Trophoblast cell (in vitro differentiated cells and primary cell): ENCODE measurements around the gene TRPM5.

Experiments used
- DNase-seq, 2 donors: peaks; one replicate each; pipeline ENCODE4 v3.0.0-alpha.2; 2016
- H2AFZ ChIP-seq: 2 replicates; pipeline ENCODE4 v1.6.1; 2013; ENCODE audit warnings: low read length, moderate library complexity, mild to moderate bottlenecking; ENCODE audit not compliant: insufficient read depth, poor library complexity
- H2AK5ac ChIP-seq: 2 replicates; pipeline ENCODE4 v1.6.1; 2013; ENCODE audit warnings: mild to moderate bottlenecking, low read length
- H2BK120ac ChIP-seq: 2 replicates; pipeline ENCODE4 v1.6.1; 2013; ENCODE audit warnings: low read length, mild to moderate bottlenecking, moderate library complexity; ENCODE audit not compliant: insufficient read depth, poor library complexity
- H2BK12ac ChIP-seq: 2 replicates; pipeline ENCODE4 v1.6.1; 2013; ENCODE audit warnings: mild to moderate bottlenecking, low read length, moderate library complexity
- H2BK5ac ChIP-seq: 2 replicates; pipeline ENCODE4 v1.6.1; 2013; ENCODE audit warnings: low read length, low read depth, moderate library complexity, mild to moderate bottlenecking; ENCODE audit not compliant: poor library complexity
- H3K14ac ChIP-seq: 2 replicates; pipeline ENCODE4 v1.6.1; 2013; ENCODE audit warnings: mild to moderate bottlenecking, low read length
- H3K18ac ChIP-seq: 2 replicates; pipeline ENCODE4 v1.6.1; 2013; ENCODE audit warnings: mild to moderate bottlenecking, low read length
- H3K23ac ChIP-seq: 2 replicates; pipeline ENCODE4 v1.6.1; 2013; ENCODE audit warnings: low read length
- H3K27ac ChIP-seq: 2 replicates; pipeline ENCODE4 v1.5.1; 2013; ENCODE audit warnings: low read depth, mild to moderate bottlenecking, inconsistent platforms, low read length, moderate library complexity
- H3K27me3 ChIP-seq: 2 replicates; pipeline ENCODE4 v1.6.1; 2013; ENCODE audit warnings: inconsistent platforms, mild to moderate bottlenecking, low read length, moderate library complexity; ENCODE audit not compliant: insufficient read depth
- H3K36me3 ChIP-seq, 2 experiments: 1 replicate in 1 of 2; 2 replicates in 1 of 2; pipeline ENCODE4 v1.6.1; 2013; ENCODE audit warnings: low read length in 2 of 2, mild to moderate bottlenecking in 2 of 2, moderate library complexity in 1 of 2; ENCODE audit not compliant: insufficient read depth in 2 of 2, control insufficient read depth in 1 of 2
- H3K4ac ChIP-seq: 2 replicates; pipeline ENCODE4 v1.6.1; 2013; ENCODE audit warnings: low read depth, mild to moderate bottlenecking, low read length, moderate library complexity
- H3K4me1 ChIP-seq, 2 experiments: 1 replicate in 1 of 2; 2 replicates in 1 of 2; pipeline ENCODE4 v1.6.1; 2013; ENCODE audit warnings: low read length in 2 of 2, mild to moderate bottlenecking in 2 of 2, moderate library complexity in 1 of 2; ENCODE audit not compliant: insufficient read depth in 2 of 2, control insufficient read depth in 1 of 2
- H3K4me2 ChIP-seq: 2 replicates; pipeline ENCODE4 v1.6.1; 2013; ENCODE audit warnings: inconsistent platforms, mild to moderate bottlenecking, low read length, moderate library complexity
- H3K4me3 ChIP-seq: 2 replicates; pipeline ENCODE4 v1.5.1; 2013; ENCODE audit warnings: mild to moderate bottlenecking, low read depth, low read length, inconsistent platforms
- H3K79me1 ChIP-seq: one replicate; pipeline ENCODE4 v1.6.1; 2013; ENCODE audit warnings: low read length
- H3K79me2 ChIP-seq: 2 replicates; pipeline ENCODE4 v1.6.1; 2013; ENCODE audit warnings: low read length, mild to moderate bottlenecking; ENCODE audit not compliant: control insufficient read depth, insufficient read depth, poor library complexity
- H3K9ac ChIP-seq: 2 replicates; pipeline ENCODE4 v1.6.1; 2013; ENCODE audit warnings: mild to moderate bottlenecking, low read length
- H3K9me3 ChIP-seq: 2 replicates; pipeline ENCODE4 v1.6.1; 2013; ENCODE audit warnings: low read depth, mild to moderate bottlenecking, control low read depth, inconsistent platforms, low read length; ENCODE audit not compliant: insufficient read depth
- H4K12ac ChIP-seq: 2 replicates; pipeline ENCODE4 v1.6.1; 2013; ENCODE audit warnings: low read depth, mild to moderate bottlenecking, low read length, moderate library complexity
- H4K8ac ChIP-seq: 2 replicates; pipeline ENCODE4 v1.6.1; 2013; ENCODE audit warnings: low read depth, mild to moderate bottlenecking, low read length, moderate library complexity
- H4K91ac ChIP-seq: one replicate; pipeline ENCODE4 v1.6.1; 2013; ENCODE audit warnings: low read depth, mild to moderate bottlenecking, low read length, moderate library complexity
- WGBS: extraction: QIAGEN DNeasy Blood & Tissue Kit; methylation state at CpG from one replicate; pipeline ENCODE4 v1.1.7; 2013; ENCODE audit warnings: missing lambda C conversion rate; ENCODE audit not compliant: insufficient read length, insufficient coverage; ENCODE audit errors: extremely low coverage; 5-methylcytosine and 5-hydroxymethylcytosine counted together

The TRPM5 gene

DNA sequence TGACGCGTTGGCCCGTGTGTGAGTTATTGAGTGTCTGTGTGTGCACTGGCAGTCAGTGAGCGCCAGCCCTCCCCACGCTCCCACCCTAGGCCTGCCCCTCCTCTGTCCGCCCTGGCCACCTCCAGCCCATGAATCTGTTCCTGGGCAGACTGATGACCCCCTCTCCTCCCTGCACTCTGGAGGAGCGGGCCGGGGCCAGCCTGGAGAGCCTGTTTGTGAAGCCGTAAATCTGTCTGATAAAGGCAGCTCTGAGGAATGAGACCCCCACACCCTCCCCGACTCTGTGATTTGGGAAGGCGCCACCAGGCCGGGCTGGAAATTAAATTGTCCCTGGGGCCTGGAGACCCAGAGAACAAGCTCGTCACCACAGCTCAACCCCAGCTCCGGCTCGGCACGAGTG is 35.2 kb downstream of the TRPM5 start:
- Histone ChIP-seq H2BK5ac (no peak overlapping the region), H3K4me1 (no peaks in the 10 kb centered on the region), H3K79me1 (no peaks in the 10 kb centered on the region), H2AK5ac (no peak overlapping the region), H3K27me3 (no peaks in the 10 kb centered on the region), H3K4ac (no peak overlapping the region), H3K4me2 (no peak overlapping the region), H3K36me3 (no peaks in the 10 kb centered on the region), H2BK120ac (no peak overlapping the region), H3K18ac (no peak overlapping the region), H4K91ac (no peak overlapping the region), H3K4me3 (no peak overlapping the region), H3K9ac (no peak overlapping the region), H3K27ac (no peak overlapping the region), H4K12ac (no peak overlapping the region), H3K14ac (no peak overlapping the region), H3K23ac (no peak overlapping the region), H4K8ac (no peak overlapping the region), H3K9me3 (no peaks in the 10 kb centered on the region), H2BK12ac (no peak overlapping the region), H3K79me2 (no peaks in the 10 kb centered on the region), H2AFZ (no peak overlapping the region)
- DNase-seq, result no peak
- WGBS, result no CpG with 5 or more reads among the region's 16 CpGs

DNA sequence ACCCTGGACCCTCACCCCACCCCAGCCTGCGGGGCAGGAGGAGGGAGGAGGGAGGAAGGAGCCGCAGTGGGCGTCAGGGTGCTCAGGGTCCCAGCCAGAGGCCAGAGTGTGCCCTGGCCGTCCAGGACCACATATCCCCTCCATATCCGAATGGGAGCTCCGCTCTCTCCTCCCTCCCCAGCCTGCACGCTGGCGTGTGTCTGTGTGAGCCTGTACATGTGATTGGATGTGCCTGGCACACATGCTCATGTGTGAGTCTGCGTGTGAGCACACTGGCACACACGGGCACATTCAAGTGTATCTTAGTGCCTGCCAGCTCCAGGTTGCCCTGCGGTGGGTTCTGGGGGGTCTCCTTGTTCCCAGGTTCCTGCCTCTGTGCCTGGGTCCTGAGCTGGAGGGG is 35.6 kb downstream of the TRPM5 start:
- Histone ChIP-seq H4K12ac (no peak overlapping the region), H3K27me3 (no peaks in the 10 kb centered on the region), H4K8ac (no peak overlapping the region), H4K91ac (no peak overlapping the region), H2AFZ (no peak overlapping the region), H3K4me1 (no peaks in the 10 kb centered on the region), H3K9ac (no peak overlapping the region), H3K14ac (no peak overlapping the region), H3K4me2 (no peak overlapping the region), H3K4ac (no peak overlapping the region), H3K27ac (no peak overlapping the region), H3K4me3 (no peak overlapping the region), H2BK12ac (no peak overlapping the region), H3K79me2 (no peaks in the 10 kb centered on the region), H3K9me3 (no peaks in the 10 kb centered on the region), H3K79me1 (no peaks in the 10 kb centered on the region), H3K23ac (no peak overlapping the region), H2AK5ac (no peak overlapping the region), H3K18ac (no peak overlapping the region), H3K36me3 (peaks cover 3 to 4% of the 10 kb centered on the region in 2 experiments), H2BK120ac (no peak overlapping the region), H2BK5ac (no peak overlapping the region)
- DNase-seq, result no peak
- no CpG with 5 or more reads among the region's 11 CpGs for WGBS

DNA sequence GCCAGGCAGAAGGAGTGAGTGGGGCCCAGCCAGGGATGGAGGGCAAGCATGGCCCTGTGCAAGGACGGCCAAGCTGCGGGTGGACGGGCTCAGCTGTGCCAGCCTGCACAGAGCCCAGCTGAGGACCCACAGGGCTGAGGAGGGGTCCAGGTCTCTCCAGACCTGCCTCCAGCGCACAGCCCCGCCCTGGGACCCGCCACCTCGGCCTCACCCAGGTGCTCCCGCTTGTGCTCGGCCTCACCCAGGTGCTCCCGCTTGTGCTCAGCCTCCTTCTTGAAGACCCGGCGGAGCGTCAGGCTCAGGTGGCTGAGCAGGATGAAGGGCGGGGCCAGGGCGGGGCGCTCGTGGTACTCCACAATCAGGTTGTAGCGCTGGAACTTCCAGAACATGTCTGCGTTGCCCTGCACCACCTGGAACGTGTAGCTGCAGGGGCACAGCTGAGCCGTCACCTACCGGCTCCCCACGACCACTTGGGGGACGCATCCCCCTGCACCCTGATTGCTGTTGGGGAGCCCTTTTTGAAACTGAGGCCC is 37.4 kb downstream of the TRPM5 start:
- H4K8ac ChIP-seq, result no peak overlapping the region
- no peak for DNase-seq
- H4K12ac ChIP-seq, result no peak overlapping the region
- peaks cover 20 to 21% of the 10 kb centered on the region in 2 experiments for H3K36me3 ChIP-seq
- H2AK5ac ChIP-seq, result no peak overlapping the region
- no peak overlapping the region for H3K27ac ChIP-seq
- no peak overlapping the region for H4K91ac ChIP-seq
- H3K27me3 ChIP-seq, result no peaks in the 10 kb centered on the region
- H3K9me3 ChIP-seq, result no peaks in the 10 kb centered on the region
- H2AFZ ChIP-seq, result no peak overlapping the region
- H3K14ac ChIP-seq, result no peak overlapping the region
- no peak overlapping the region for H2BK120ac ChIP-seq
- no peak overlapping the region for H3K4me3 ChIP-seq
- no peak overlapping the region for H2BK5ac ChIP-seq
- no peaks in the 10 kb centered on the region for H3K4me1 ChIP-seq
- H3K4ac ChIP-seq, result no peak overlapping the region
- H3K79me1 ChIP-seq, result no peaks in the 10 kb centered on the region
- WGBS, result no CpG with 5 or more reads among the region's 24 CpGs
- no peaks in the 10 kb centered on the region for H3K79me2 ChIP-seq
- H3K4me2 ChIP-seq, result no peak overlapping the region
- H3K18ac ChIP-seq, result no peak overlapping the region
- no peak overlapping the region for H3K23ac ChIP-seq
- H3K9ac ChIP-seq, result no peak overlapping the region
- H2BK12ac ChIP-seq, result no peak overlapping the region

DNA sequence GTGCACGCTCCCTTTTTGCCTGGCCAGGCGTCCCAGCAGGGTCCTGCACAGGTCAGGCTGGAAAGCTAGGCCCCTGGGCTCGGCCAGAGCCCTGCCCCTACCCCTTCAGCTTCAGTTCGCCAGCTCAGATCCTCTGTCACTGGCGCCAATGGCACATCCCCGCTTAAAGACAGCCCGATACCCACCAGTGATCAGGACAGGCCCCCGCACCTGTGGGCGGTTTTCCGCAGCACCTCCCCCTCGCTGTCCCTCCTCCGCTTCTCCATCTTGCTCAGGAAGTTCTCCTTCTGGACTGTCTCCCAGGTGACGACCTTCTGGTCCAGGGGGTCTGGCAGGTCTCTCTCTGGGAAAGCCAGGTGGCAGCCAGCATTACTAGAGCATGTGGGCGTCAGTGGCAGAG is 37.9 kb downstream of the TRPM5 start:
- Histone ChIP-seq H2BK5ac (no peak overlapping the region), H2AK5ac (no peak overlapping the region), H2BK120ac (no peak overlapping the region), H4K12ac (no peak overlapping the region), H3K4me1 (peaks cover 4 to 5% of the 10 kb centered on the region in 2 experiments), H3K79me1 (no peaks in the 10 kb centered on the region), H3K79me2 (no peaks in the 10 kb centered on the region), H4K91ac (no peak overlapping the region), H3K14ac (no peak overlapping the region), H3K27me3 (no peaks in the 10 kb centered on the region), H3K18ac (no peak overlapping the region), H3K23ac (no peak overlapping the region), H3K27ac (no peak overlapping the region), H3K9me3 (no peaks in the 10 kb centered on the region), H2BK12ac (no peak overlapping the region), H2AFZ (no peak overlapping the region), H3K4ac (no peak overlapping the region), H3K36me3 (peaks cover 21% of the 10 kb centered on the region in 2 experiments), H3K9ac (no peak overlapping the region), H3K4me3 (no peak overlapping the region), H3K4me2 (no peak overlapping the region), H4K8ac (no peak overlapping the region)
- DNase-seq, result no peak
- WGBS, result no CpG with 5 or more reads among the region's 14 CpGs
